Iris pigment epithelial cell (primary cell): ENCODE data around the gene DZANK1.
"Not testable (repeated sequence)": the region's sequence is repeated elsewhere in the genome, so short reads cannot be mapped to it uniquely, and the experiment has no call there.

Source experiments
- DNase-seq: peaks from one replicate; pipeline ENCODE4 v3.0.0-alpha.2; 2011; ENCODE audit warnings: low read depth

DZANK1 gene

DNA sequence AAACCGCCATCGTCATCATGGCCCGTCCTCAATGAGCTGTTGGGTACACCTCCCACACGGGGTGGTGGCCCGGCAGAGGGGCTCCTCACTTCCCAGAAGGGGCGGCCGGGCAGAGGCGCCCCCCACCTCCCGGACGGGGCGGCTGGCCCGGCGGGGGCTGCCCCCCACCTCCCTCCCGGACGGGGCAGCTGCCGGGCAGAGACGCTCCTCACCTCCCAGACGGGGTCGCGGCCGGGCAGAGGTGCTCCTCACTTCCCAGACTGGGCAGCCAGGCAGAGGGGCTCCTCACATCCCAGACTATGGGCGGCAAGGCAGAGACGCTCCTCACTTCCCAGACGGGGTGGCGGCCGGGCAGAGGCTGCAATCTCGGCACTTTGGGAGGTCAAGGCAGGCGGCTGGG is 91.3 kb downstream of the DZANK1 start:
- not testable (repeated sequence) for DNase-seq

DNA sequence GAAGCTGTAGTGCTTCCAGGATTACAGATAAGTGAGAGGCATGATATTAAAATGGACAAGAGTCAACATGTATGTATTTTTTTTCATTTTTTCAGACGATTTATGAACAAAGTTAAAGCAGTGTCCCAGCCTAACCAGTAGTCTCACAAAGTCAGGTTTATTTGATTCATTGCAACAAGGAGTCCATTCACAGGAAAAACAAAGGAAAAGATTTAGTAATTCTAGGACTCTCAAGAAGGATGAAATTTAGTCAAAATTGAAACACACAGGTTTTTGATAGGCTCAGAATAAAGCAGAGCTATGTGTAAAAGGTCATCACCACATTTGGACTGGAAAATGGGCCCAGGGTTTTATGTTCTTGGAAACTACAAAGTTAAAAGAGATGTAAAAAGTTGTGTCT is 94.5 kb downstream of the DZANK1 start:
- DNase-seq = no peak

DNA sequence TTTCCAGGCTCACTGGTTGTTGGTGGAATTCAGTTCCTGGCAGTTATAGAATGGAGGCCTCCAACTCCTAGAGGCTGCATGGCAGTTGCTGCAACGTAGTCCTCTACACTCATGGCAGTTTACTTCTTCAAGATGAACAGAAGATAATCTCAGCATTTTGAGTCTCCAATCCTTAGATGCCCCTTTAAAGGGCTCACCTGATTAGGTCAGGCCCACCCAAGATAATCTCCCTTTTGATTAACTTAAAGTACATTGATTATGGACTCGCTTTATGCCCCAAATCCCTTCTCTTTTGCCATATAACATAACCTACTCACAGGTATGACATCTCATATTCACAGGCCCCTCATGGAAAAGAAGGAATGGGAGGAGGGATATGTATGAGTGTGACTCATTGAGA is 102.1 kb downstream of the DZANK1 start:
- no peak for DNase-seq

DNA sequence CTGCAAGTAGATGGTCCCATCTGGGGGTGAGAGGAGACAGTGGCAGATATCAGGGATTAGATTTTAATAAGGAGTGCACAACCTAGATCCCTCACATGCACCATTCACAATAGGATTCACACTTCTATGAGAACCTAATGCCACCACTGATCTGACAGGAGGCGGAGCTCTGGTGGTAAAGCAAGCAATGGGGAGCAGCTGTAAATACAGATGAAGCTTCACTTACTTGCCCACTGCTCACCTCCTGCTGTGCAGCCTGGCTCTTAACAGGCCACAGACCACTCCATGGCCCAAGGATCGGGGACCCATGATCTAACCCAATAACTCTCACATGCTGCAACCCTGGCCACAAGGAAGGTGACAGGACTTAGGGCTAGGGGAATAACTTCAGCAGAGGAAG is 103.1 kb downstream of the DZANK1 start:
- no peak for DNase-seq

DNA sequence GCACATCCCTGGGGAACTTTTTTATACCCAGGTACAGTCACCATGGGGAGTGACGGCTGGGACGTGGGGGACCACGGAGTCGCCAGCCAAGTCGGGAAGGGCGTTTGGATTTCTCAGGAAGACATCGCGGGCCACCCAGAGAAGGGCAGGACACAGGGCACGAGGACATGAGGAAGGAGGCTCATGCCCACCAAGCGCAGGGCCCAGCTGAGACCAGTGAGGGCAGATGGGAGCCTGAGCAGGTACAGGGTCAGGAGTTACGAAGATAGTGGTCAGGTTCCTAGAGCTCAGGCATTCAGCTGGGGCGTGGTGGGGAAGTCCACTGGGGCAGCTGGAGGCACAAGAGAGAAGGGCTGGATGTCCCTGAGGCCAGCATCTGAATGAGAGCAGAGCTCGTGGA is 103.9 kb downstream of the DZANK1 start:
- DNase-seq = no peak

DNA sequence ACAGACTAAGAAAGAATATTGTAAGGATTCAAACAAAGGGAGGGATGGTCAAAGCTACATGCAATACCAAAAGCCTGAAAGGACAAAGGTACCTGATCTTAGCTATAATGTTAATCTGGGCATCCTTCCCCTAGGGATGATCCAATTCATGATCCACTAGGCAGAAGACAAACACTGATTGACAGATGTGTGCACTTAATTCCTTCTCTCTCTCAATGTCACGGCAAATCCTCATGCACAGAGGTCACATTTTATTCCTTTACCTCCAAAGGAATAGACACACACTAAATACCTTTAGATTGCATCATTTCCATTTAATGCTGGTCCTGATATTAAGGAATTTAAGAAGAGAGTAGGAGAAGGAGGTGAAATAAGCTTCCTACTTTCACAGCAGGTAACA is 105.2 kb downstream of the DZANK1 start:
- DNase-seq = no peak

DNA sequence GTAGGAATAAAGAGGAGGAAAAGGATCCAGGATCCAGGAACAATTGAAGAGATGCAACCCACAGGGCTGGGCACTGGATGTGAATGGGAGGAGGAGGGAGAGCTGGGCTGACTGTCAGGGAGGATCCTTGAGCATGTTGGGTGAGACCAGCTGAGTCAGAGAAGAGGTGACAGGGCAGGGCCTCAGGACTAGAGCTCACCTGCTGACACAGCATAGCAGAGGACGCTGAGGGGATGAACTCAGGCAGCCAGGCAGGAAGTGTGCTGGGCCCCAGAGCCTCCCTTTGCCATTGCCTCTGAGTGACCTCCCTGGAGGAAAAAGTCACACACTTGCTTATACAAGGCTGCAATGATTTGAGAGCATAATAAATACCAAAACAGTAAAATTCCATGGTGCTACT is 106.2 kb downstream of the DZANK1 start:
- no peak for DNase-seq

DNA sequence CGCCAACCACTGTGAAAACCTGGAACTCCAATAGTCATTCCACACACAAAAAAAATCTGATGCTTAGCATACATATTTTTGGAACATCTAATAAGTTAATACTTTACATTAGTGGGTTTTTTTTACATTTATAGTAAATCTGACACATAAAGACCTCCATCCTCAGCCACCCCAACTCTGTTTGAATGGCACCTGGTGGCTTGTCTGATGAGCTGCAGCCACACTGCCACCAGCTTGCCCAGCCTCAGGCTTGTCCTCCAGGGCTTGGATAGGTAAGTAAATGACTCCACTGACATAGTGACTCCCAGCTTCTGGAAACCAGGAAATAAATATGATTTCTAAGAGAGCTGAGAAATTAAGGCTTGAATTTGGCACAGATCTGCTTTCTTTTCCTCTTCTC is 107.0 kb downstream of the DZANK1 start:
- DNase-seq = no peak

DNA sequence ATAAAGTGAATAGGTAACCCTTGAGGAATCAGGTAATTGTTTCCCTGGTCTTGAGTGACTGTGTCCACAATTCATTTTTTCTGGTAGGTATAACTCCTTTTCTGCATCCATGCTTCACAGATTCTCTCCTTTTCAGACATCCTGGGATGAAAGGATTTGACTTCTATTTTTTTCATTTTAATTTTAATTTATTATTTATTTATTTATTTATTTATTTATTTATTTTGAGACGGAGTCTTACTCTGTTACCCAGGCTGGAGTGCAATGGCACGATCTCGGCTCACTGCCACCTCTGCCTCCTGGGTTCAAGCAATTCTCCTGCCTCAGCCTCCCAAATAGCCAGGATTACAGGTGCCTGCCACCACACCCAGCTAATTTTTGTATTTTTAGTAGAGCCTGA is 117.1 kb downstream of the DZANK1 start:
- DNase-seq = not testable (repeated sequence)
